Loucy (cell line): ENCODE data around the gene DNAH6.

Experiments
- H2AFZ ChIP-seq: fragments of 200-600 bp; sonication (generic); 2 replicates; pipeline ENCODE4 v1.6.0; 2016; ENCODE audit warnings: antibody characterized with exemption, mild to moderate bottlenecking, low read length, moderate library complexity
- H3F3A ChIP-seq: fragments of 200-600 bp; 2 replicates; pipeline ENCODE4 v1.6.0; 2016; ENCODE audit warnings: antibody characterized with exemption, low read depth, mild to moderate bottlenecking
- H3K27me3 ChIP-seq: fragments of 200-600 bp; sonication (generic); 2 replicates; pipeline ENCODE4 v1.6.1; 2014; ENCODE audit warnings: low read length, mild to moderate bottlenecking; ENCODE audit not compliant: insufficient read depth, poor library complexity, severe bottlenecking
- H3K36me3 ChIP-seq: fragments of 200-600 bp; sonication (generic); 2 replicates; pipeline ENCODE4 v1.6.1; 2016; ENCODE audit warnings: low read length; ENCODE audit not compliant: insufficient read depth
- H3K4me1 ChIP-seq: fragments of 200-600 bp; sonication (generic); 2 replicates; pipeline ENCODE4 v1.5.1; 2014; ENCODE audit warnings: low read length, mild to moderate bottlenecking; ENCODE audit not compliant: insufficient read depth, poor library complexity, severe bottlenecking
- H3K4me2 ChIP-seq: fragments of 200-600 bp; sonication (generic); 2 replicates; pipeline ENCODE4 v1.6.0; 2014; ENCODE audit warnings: antibody characterized with exemption, low read length, low read depth, mild to moderate bottlenecking; ENCODE audit not compliant: poor library complexity, severe bottlenecking
- H3K4me3 ChIP-seq: fragments of 200-600 bp; sonication (generic); 2 replicates; pipeline ENCODE4 v1.5.1; 2014; ENCODE audit warnings: low read length, mild to moderate bottlenecking, mixed read lengths; ENCODE audit not compliant: poor library complexity, severe bottlenecking
- H3K79me2 ChIP-seq: fragments of 200-600 bp; sonication (generic); 2 replicates; pipeline ENCODE4 v1.6.1; 2014; ENCODE audit warnings: low read length; ENCODE audit not compliant: insufficient read depth
- H3K9ac ChIP-seq: fragments of 200-600 bp; sonication (generic); 2 replicates; pipeline ENCODE4 v1.6.0; 2014; ENCODE audit warnings: mild to moderate bottlenecking, low read depth, low read length, moderate library complexity; ENCODE audit not compliant: poor library complexity, severe bottlenecking
- H3K9me2 ChIP-seq: fragments of 200-600 bp; sonication (generic); replicated peaks from 2 replicates; pipeline ENCODE4 v1.6.1; 2016; ENCODE audit warnings: low read depth, low read length, mixed read lengths
- H3K9me3 ChIP-seq: fragments of 200-600 bp; sonication (generic); 2 replicates; pipeline ENCODE4 v1.6.1; 2014; ENCODE audit warnings: mild to moderate bottlenecking, antibody characterized with exemption, low read length, low read depth; ENCODE audit not compliant: insufficient read depth
- H4K20me1 ChIP-seq: fragments of 200-600 bp; sonication (generic); 2 replicates; pipeline ENCODE4 v1.6.0; 2014; ENCODE audit warnings: antibody characterized with exemption, low read length, mild to moderate bottlenecking; ENCODE audit not compliant: insufficient read depth, poor library complexity, severe bottlenecking
- EZH2phosphoT487 ChIP-seq: fragments of 200-600 bp; IDR thresholded peaks from 2 replicates; pipeline ENCODE4 v1.6.1; 2018; ENCODE audit warnings: antibody characterized with exemption, mild to moderate bottlenecking, moderate library complexity, borderline replicate concordance
- TF ChIP-seq, protein P1 (sequence below): fragments of 200-600 bp; sonication (generic); conservative IDR thresholded peaks from 2 replicates; pipeline ENCODE4 v1.5.1; 2014; ENCODE audit warnings: mild to moderate bottlenecking, antibody characterized with exemption, low read length

The DNAH6 gene

GRCh38 chr2:84515788-84516187 is 510 bp upstream of the DNAH6 start:
- Histone ChIP-seq H3K36me3 (no peaks in the 10 kb centered on the region), H3K27me3 (no peaks in the 10 kb centered on the region), H4K20me1 (no peaks in the 10 kb centered on the region), H3K4me3 (no peak overlapping the region), H3K9me2 (no peaks in the 10 kb centered on the region), H2AFZ (no peak overlapping the region), H3K9me3 (no peaks in the 10 kb centered on the region), H3K4me2 (no peak overlapping the region), H3K9ac (no peak overlapping the region), H3F3A (no peaks in the 10 kb centered on the region), H3K79me2 (no peaks in the 10 kb centered on the region), H3K4me1 (peaks cover 12% of the 10 kb centered on the region)
- TF ChIP-seq, protein P1, sequence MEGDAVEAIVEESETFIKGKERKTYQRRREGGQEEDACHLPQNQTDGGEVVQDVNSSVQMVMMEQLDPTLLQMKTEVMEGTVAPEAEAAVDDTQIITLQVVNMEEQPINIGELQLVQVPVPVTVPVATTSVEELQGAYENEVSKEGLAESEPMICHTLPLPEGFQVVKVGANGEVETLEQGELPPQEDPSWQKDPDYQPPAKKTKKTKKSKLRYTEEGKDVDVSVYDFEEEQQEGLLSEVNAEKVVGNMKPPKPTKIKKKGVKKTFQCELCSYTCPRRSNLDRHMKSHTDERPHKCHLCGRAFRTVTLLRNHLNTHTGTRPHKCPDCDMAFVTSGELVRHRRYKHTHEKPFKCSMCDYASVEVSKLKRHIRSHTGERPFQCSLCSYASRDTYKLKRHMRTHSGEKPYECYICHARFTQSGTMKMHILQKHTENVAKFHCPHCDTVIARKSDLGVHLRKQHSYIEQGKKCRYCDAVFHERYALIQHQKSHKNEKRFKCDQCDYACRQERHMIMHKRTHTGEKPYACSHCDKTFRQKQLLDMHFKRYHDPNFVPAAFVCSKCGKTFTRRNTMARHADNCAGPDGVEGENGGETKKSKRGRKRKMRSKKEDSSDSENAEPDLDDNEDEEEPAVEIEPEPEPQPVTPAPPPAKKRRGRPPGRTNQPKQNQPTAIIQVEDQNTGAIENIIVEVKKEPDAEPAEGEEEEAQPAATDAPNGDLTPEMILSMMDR, result no peak
- no peak for TF ChIP-seq EZH2phosphoT487

DNA sequence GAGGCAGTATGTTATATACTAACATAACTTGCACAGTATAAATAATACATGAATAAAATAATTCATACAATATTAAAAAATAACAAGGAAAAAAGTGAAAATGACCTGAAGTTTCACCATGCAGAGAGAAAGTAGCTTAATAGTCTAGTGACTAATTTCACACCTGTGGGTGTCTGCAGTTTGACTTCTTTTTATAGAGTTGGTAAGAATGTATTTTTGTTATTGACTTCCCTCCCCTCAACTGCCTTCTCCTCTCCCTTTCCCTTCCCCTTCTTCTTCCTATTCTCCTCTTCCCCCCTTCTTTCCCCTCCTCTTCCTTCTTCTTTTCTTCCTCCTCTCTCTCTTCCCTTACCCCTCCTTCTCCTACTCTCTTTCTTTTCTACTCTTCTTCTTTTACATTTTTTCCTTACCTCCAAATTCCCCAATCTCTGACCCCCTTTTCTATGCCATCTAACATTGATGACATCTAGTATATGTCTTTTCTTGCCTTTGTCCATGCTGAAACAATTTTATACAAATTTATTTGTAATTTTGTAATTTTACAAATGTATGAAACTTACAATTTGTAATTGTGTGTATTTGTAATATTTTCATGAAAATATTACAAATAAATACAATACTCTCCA is 3.1 kb downstream of the DNAH6 start:
- Histone ChIP-seq H2AFZ (no peak overlapping the region), H3K27me3 (no peaks in the 10 kb centered on the region), H3K9ac (no peak overlapping the region), H3K4me2 (no peak overlapping the region), H3F3A (no peaks in the 10 kb centered on the region), H3K9me3 (no peaks in the 10 kb centered on the region), H3K4me3 (no peak overlapping the region), H3K9me2 (no peaks in the 10 kb centered on the region), H3K4me1 (peaks cover 12% of the 10 kb centered on the region), H3K79me2 (no peaks in the 10 kb centered on the region), H4K20me1 (no peaks in the 10 kb centered on the region), H3K36me3 (no peaks in the 10 kb centered on the region)
- TF ChIP-seq EZH2phosphoT487, result no peak
- TF ChIP-seq, protein P1, result no peak

- Histone ChIP-seq H3K4me3 (no peak overlapping the region), H2AFZ (no peak overlapping the region), H3K36me3 (no peaks in the 10 kb centered on the region), H3K4me2 (no peak overlapping the region), H3K9ac (no peak overlapping the region), H4K20me1 (no peaks in the 10 kb centered on the region), H3K9me2 (no peaks in the 10 kb centered on the region), H3K79me2 (no peaks in the 10 kb centered on the region), H3K27me3 (no peaks in the 10 kb centered on the region), H3K9me3 (no peaks in the 10 kb centered on the region), H3K4me1 (no peaks in the 10 kb centered on the region), H3F3A (no peaks in the 10 kb centered on the region)
- no peak for TF ChIP-seq EZH2phosphoT487
- TF ChIP-seq, protein P1, result 0 out of 2 replicates have a peak, but pooled peaks have one; percentile 14
Observed at GRCh38 chr2:84526562-84526961, 10.3 kb downstream of the DNAH6 start.
